HepG2 (cell line): Measurements from ENCODE around the gene PNRC1. TPM values are rescaled to one million over a fixed set of nuclear protein-coding genes. Genes with fewer than 3 reads are reported as not detected.

Source experiments
- ATAC-seq: fragments of 200-7000 bp; cut with Tn5 transposase; 3 replicates; pipeline ENCODE4 v1.9.1; 2020; ENCODE audit warnings: mild to moderate bottlenecking, moderate library complexity
- BruUV-seq: library from RNA; stranded (reverse); fragments of 400-500 nt; replicated peaks from 2 replicates; lab custom pipeline; 2021; lab: Mats Ljungman, UMichigan
- CTCF ChIA-PET: fragments of 300-600 bp; formaldehyde crosslinking; extraction: SDS; loops from one replicate; lab custom pipeline; 2021; ENCODE audit warnings: low total read pairs, inconsistent platforms, low intra/inter-chr PET ratio; lab: Yijun Ruan, JAX
- POLR2A ChIA-PET: fragments of 350-600 bp; sonication (Branson Sonifier 250); formaldehyde crosslinking; loops from one replicate; lab custom pipeline; 2020; ENCODE audit warnings: antibody characterized with exemption, inconsistent platforms; lab: Yijun Ruan, JAX
- DNase-seq: peaks from one replicate; pipeline ENCODE4 v3.0.0-alpha.2; 2015; ENCODE audit warnings: low spot score
- FAIRE-seq: peaks from 3 replicates; lab custom pipeline; 2011; peaks lifted over from hg19 to GRCh38; lab: Jason Lieb, UNC
- H2AFZ ChIP-seq: one replicate; pipeline ENCODE4 v1.6.1; 2011; ENCODE audit warnings: low read length, inconsistent platforms
- H3K27ac ChIP-seq: fragments of 300-600 bp; 3 replicates; pipeline ENCODE4 v1.8.0; 2011; ENCODE audit warnings: mixed run types, mild to moderate bottlenecking, mixed read lengths, low read length, inconsistent platforms; ENCODE audit not compliant: insufficient read depth; ENCODE audit errors: extremely low read length
- H3K27me3 ChIP-seq, 2 experiments: fragments of 200-600 bp in 1 of 2; 2 replicates in 1 of 2; 3 replicates in 1 of 2; pipeline versions ENCODE4 v1.6.0 to v1.8.0; 2011; ENCODE audit warnings: low read length in 2 of 2, mild to moderate bottlenecking in 2 of 2, moderate library complexity in 2 of 2, inconsistent platforms in 1 of 2; ENCODE audit not compliant: insufficient read depth in 2 of 2, control insufficient read depth in 1 of 2
- H3K36me3 ChIP-seq, 2 experiments: fragments of 200-600 bp in 1 of 2; replicated peaks in 1 of 2; 2 replicates in 1 of 2; 3 replicates in 1 of 2; pipeline versions ENCODE4 v1.5.1 to v1.8.0; 2011; ENCODE audit warnings: low read length in 2 of 2, inconsistent platforms in 1 of 2; ENCODE audit not compliant: insufficient read depth in 2 of 2, control insufficient read depth in 1 of 2
- H3K4me1 ChIP-seq: 2 replicates; pipeline ENCODE4 v1.5.1; 2012; ENCODE audit warnings: low read length, inconsistent platforms; ENCODE audit not compliant: insufficient read depth
- H3K4me2 ChIP-seq: 2 replicates; pipeline ENCODE4 v1.6.0; 2011; ENCODE audit warnings: low read depth, low read length, inconsistent platforms
- H3K4me3 ChIP-seq, 3 experiments: fragments of 200-600 bp in 1 of 3; sonication (generic), shearing (Covaris generic) in 1 of 3; replicated peaks in 1 of 3; 2 replicates each; pipeline ENCODE4 v1.5.1; 2011 to 2016; ENCODE audit warnings: low read length in 3 of 3, inconsistent platforms in 2 of 3, low read depth in 2 of 3, mild to moderate bottlenecking in 2 of 3, control low read depth in 1 of 3, mixed read lengths in 1 of 3; ENCODE audit not compliant: insufficient read depth in 1 of 3
- H3K79me2 ChIP-seq: one replicate; pipeline ENCODE4 v1.6.1; 2011; ENCODE audit warnings: low read length, inconsistent platforms; ENCODE audit not compliant: insufficient read depth
- H3K9ac ChIP-seq: 2 replicates; pipeline ENCODE4 v1.6.0; 2011; ENCODE audit warnings: mild to moderate bottlenecking, low read depth, low read length, inconsistent platforms; ENCODE audit not compliant: insufficient read depth
- H3K9me3 ChIP-seq: 2 replicates; pipeline ENCODE4 v1.5.1; 2012; ENCODE audit warnings: mild to moderate bottlenecking, low read length
- H4K20me1 ChIP-seq: 2 replicates; pipeline ENCODE4 v1.6.0; 2011; ENCODE audit warnings: inconsistent platforms, mild to moderate bottlenecking, low read length, moderate library complexity; ENCODE audit not compliant: insufficient read depth
- FOSL1 ChIP-seq: sonication (generic); formaldehyde crosslinking; IDR thresholded peaks from 2 replicates; pipeline ENCODE4 v1.9.0; 2021; ENCODE audit warnings: missing genetic modification reagents, borderline replicate concordance
- FOSL2 ChIP-seq: sonication (generic); formaldehyde crosslinking; IDR thresholded peaks from 2 replicates; pipeline ENCODE4 v1.4.0; 2020; ENCODE audit warnings: missing genetic modification reagents
- GTF3A ChIP-seq: sonication (generic); formaldehyde crosslinking; conservative IDR thresholded peaks from 2 replicates; pipeline ENCODE4 v1.4.0; 2020; ENCODE audit warnings: mild to moderate bottlenecking, missing genetic modification reagents
- HNRNPH1 ChIP-seq: fragments of 200-400 bp; formaldehyde crosslinking; optimal IDR thresholded peaks from 2 replicates; pipeline ENCODE3; 2017; ENCODE audit warnings: mild to moderate bottlenecking, low read depth, low read length
- MAFK ChIP-seq, 2 experiments: IDR thresholded peaks in 1 of 2; conservative IDR thresholded peaks in 1 of 2; 2 replicates each; pipeline ENCODE4 v1.6.1; 2011; ENCODE audit warnings: improper control_type of control experiment in 2 of 2, low read length in 2 of 2
- SP5 ChIP-seq: IDR thresholded peaks from 2 replicates; pipeline ENCODE4 v1.6.1; 2016; ENCODE audit warnings: low read depth, borderline replicate concordance
- ZNF121 ChIP-seq: sonication (generic); formaldehyde crosslinking; IDR thresholded peaks from 2 replicates; pipeline ENCODE4 v1.5.0; 2020; ENCODE audit warnings: mild to moderate bottlenecking, missing genetic modification reagents
- ZNF605 ChIP-seq: sonication (generic); formaldehyde crosslinking; IDR thresholded peaks from 2 replicates; pipeline ENCODE4 v1.8.0; 2022; ENCODE audit warnings: mild to moderate bottlenecking, missing genetic modification reagents
- WGBS: methylation state at CpG from one replicate; pipeline ENCODE4 v1.1.6; 2017; ENCODE audit warnings: low lambda C conversion rate; 5-methylcytosine and 5-hydroxymethylcytosine counted together
- in situ Hi-C: cut with HindIII; loops from 2 replicates; pipeline ENCODE4 v1.10.0; 2017; ENCODE audit warnings: low pct_unique_long_range_greater_than_20kb; ENCODE audit not compliant: extremely low pct_ligation_motif_present
- intact Hi-C: fragments of 100-400 bp; cut with micrococcal nuclease; formaldehyde crosslinking; loops from one replicate; pipeline ENCODE4 v1.10.0; 2022; ENCODE audit not compliant: unreplicated experiment
- polyA plus RNA-seq, 8 experiments: library from polyadenylated mRNA; depleted of rRNA in 3 of 8; stranded (reverse) in 7 of 8; unstranded in 1 of 8; fragments of >200 nt; fragmentation: Illumina TruSeq in 4 of 8; extraction: Trizol in 4 of 8; gene quantifications; 2 replicates each; pipeline versions ENCODE4 v1.2.1 to v1.2.3, GENCODE V29; 2011 to 2016; ENCODE audit warnings: low read depth in 4 of 8, missing spikeins in 1 of 8, mixed read lengths in 1 of 8; ENCODE audit not compliant: insufficient read depth in 1 of 8
- total RNA-seq, 5 experiments: library from RNA; depleted of rRNA; stranded (reverse); fragments of >200 nt; fragmentation: Illumina TruSeq; extraction: Trizol; gene quantifications; 2 replicates each; pipeline ENCODE4 v1.2.3, GENCODE V29; 2016; ENCODE audit warnings: low read depth in 1 of 5
- TF ChIP-seq, protein P1 (sequence below): sonication (generic); formaldehyde crosslinking; conservative IDR thresholded peaks from 2 replicates; pipeline ENCODE4 v1.8.0; 2022; ENCODE audit warnings: mild to moderate bottlenecking, moderate library complexity, missing genetic modification reagents
- TF ChIP-seq, protein P2 (sequence below): IDR thresholded peaks from 2 replicates; pipeline ENCODE4 v1.6.1; 2016; ENCODE audit warnings: missing genetic modification reagents, missing compliant biosample characterization
- TF ChIP-seq, protein P3 (sequence below): IDR thresholded peaks from 2 replicates; pipeline ENCODE4 v1.6.1; 2012; ENCODE audit warnings: low read depth, low read length, improper control_type of control experiment
- TF ChIP-seq, protein P4 (sequence below): sonication (generic); formaldehyde crosslinking; IDR thresholded peaks from 2 replicates; pipeline ENCODE4 v1.4.0; 2020; ENCODE audit warnings: mild to moderate bottlenecking, missing genetic modification reagents

Gene PNRC1
- total and polyA plus RNA-seq, 2 of the 13 experiments (the other 11 are each of a cell fraction or from before 2014, with no cell fraction given), result 17.6 to 36.0 TPM

- CTCF ChIA-PET, result no interaction called here
- H3K9ac ChIP-seq, result no peak overlapping the region
- H4K20me1 ChIP-seq, result no peaks in the 10 kb centered on the region
- no peak overlapping the region for H3K27ac ChIP-seq
- POLR2A ChIA-PET, result interaction anchor here (0.9 kb wide), 1 partner anchor 36 kb away, joined by 3 read pairs; no protein-coding TSS in a partner anchor
- no peak overlapping the region for H3K4me3 ChIP-seq
- ATAC-seq, result peak; percentile 24
- H3K9me3 ChIP-seq, result no peaks in the 10 kb centered on the region
- in situ Hi-C loops, result no loop called here
- H3K79me2 ChIP-seq, result no peaks in the 10 kb centered on the region
- no peak for FAIRE-seq
- peak overlapping the region; percentile 43 for H3K4me2 ChIP-seq
- H3K27me3 ChIP-seq, result no peaks in the 10 kb centered on the region
- no peak overlapping the region for H2AFZ ChIP-seq
- no TSS peak for BruUV-seq
- H3K4me1 ChIP-seq, result peaks cover 38% of the 10 kb centered on the region
- no peaks in the 10 kb centered on the region for H3K36me3 ChIP-seq
- intact Hi-C loops, result no loop called here
- 42% methylated on average over 8 of the region's 8 CpGs for WGBS
- no peak for DNase-seq
- TF ChIP-seq ZNF605 (CRISPR knock-in tag) (no peak), ZNF121 (CRISPR knock-in tag) (no peak), MAFK (conservative IDR thresholded peaks at IDR 0.05 in 1 of 2, IDR thresholded peaks at IDR 0.05 in 1 of 2; ENCODE audit: low read length in 2 of 2) (no peak)
- TF ChIP-seq, all 625 proteins: peak for 0
Measured at GRCh38 chr6:89118931-89119330, 38.4 kb downstream of the PNRC1 start.

DNA sequence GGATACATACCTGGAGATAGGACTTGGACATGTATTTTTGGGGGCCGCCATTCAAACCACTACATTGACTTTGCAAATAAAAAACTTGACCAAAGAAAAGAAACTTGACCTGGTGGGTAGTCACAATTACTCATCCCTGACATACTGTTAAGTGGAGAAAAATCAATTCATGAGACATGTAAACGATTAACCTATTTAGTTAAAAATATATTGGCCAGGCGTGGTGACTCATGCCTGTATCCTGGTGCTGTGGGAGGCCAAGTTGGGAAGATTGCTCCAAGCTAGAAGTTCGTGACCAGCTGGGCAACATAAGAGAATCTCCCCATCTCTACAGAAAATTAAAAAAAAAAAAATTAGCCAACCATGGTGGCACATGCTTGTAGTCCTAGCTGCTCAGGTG is 39.8 kb downstream of the PNRC1 start:
- Histone ChIP-seq H4K20me1 (no peaks in the 10 kb centered on the region), H3K9me3 (no peaks in the 10 kb centered on the region)
- no peak for DNase-seq
- TF ChIP-seq FOSL1 (CRISPR knock-in tag) (no peak), GTF3A (CRISPR knock-in tag) (no peak), SP5 (CRISPR knock-in tag) (no peak), HNRNPH1 (no peak), FOSL2 (peak; percentile 71)
- TF ChIP-seq, protein P1, sequence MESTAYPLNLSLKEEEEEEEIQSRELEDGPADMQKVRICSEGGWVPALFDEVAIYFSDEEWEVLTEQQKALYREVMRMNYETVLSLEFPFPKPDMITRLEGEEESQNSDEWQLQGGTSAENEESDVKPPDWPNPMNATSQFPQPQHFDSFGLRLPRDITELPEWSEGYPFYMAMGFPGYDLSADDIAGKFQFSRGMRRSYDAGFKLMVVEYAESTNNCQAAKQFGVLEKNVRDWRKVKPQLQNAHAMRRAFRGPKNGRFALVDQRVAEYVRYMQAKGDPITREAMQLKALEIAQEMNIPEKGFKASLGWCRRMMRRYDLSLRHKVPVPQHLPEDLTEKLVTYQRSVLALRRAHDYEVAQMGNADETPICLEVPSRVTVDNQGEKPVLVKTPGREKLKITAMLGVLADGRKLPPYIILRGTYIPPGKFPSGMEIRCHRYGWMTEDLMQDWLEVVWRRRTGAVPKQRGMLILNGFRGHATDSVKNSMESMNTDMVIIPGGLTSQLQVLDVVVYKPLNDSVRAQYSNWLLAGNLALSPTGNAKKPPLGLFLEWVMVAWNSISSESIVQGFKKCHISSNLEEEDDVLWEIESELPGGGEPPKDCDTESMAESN, result no peak
- TF ChIP-seq, protein P2, sequence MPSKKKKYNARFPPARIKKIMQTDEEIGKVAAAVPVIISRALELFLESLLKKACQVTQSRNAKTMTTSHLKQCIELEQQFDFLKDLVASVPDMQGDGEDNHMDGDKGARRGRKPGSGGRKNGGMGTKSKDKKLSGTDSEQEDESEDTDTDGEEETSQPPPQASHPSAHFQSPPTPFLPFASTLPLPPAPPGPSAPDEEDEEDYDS, result no peak
- TF ChIP-seq, protein P3, sequence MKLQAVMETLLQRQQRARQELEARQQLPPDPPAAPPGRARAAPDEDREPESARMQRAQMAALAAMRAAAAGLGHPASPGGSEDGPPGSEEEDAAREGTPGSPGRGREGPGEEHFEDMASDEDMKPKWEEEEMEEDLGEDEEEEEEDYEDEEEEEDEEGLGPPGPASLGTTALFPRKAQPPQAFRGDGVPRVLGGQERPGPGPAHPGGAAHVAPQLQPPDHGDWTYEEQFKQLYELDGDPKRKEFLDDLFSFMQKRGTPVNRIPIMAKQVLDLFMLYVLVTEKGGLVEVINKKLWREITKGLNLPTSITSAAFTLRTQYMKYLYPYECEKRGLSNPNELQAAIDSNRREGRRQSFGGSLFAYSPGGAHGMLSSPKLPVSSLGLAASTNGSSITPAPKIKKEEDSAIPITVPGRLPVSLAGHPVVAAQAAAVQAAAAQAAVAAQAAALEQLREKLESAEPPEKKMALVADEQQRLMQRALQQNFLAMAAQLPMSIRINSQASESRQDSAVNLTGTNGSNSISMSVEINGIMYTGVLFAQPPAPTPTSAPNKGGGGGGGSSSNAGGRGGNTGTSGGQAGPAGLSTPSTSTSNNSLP, result 0 out of 2 replicates have a peak, but pooled peaks have one; percentile 32
- TF ChIP-seq, protein P4, sequence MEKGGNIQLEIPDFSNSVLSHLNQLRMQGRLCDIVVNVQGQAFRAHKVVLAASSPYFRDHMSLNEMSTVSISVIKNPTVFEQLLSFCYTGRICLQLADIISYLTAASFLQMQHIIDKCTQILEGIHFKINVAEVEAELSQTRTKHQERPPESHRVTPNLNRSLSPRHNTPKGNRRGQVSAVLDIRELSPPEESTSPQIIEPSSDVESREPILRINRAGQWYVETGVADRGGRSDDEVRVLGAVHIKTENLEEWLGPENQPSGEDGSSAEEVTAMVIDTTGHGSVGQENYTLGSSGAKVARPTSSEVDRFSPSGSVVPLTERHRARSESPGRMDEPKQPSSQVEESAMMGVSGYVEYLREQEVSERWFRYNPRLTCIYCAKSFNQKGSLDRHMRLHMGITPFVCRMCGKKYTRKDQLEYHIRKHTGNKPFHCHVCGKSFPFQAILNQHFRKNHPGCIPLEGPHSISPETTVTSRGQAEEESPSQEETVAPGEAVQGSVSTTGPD, result no peak
- TF ChIP-seq, all 625 proteins: peak for 2
- no peak overlapping the region for H3K4me3 ChIP-seq
- ChIA-PET POLR2A (no interaction called here), CTCF (no interaction called here)
- WGBS, result 24% methylated on average over 4 of the region's 4 CpGs
- in situ Hi-C loops, result loop anchor here (5.0 kb wide), 1 partner anchor 122 kb away; no protein-coding TSS in a partner anchor
- no peak overlapping the region for H2AFZ ChIP-seq
- BruUV-seq, result no TSS peak
- no peaks in the 10 kb centered on the region for H3K36me3 ChIP-seq
- no peak overlapping the region for H3K9ac ChIP-seq
- no peaks in the 10 kb centered on the region for H3K79me2 ChIP-seq
- intact Hi-C loops, result no loop called here
- ATAC-seq (no peak), FAIRE-seq (no peak)
- no peaks in the 10 kb centered on the region for H3K27me3 ChIP-seq
- H3K4me1 ChIP-seq, result peaks cover 38% of the 10 kb centered on the region
- H3K4me2 ChIP-seq, result no peak overlapping the region
- H3K27ac ChIP-seq, result no peak overlapping the region
